ENCODE data around the gene HERC2. TPM values are rescaled to one million over a fixed set of nuclear protein-coding genes. Genes with fewer than 3 reads are reported as not detected.

HERC2 gene
- total RNA-seq, 4 donors from 2014 or later: 54.6 to 112 (median 100) TPM

GRCh38 chr15:28080386-28080785 lies 241.6 kb downstream of the HERC2 start:
- DNase-seq: no peak
- H3K4me3 ChIP-seq: no peak overlapping the region
- H3K27ac ChIP-seq: no peak overlapping the region
- H3K4me1 ChIP-seq: no peaks in the 10 kb centered on the region
- peaks cover 0 to 4% (median 0%) of the 10 kb centered on the region in 4 donors for H3K9me3 ChIP-seq
- H3K36me3 ChIP-seq: no peaks in the 10 kb centered on the region
- H3K27me3 ChIP-seq: no peaks in the 10 kb centered on the region
- TF ChIP-seq POLR2A (IDR thresholded peaks at IDR 0.05) (no peak), CTCF (IDR thresholded peaks at IDR 0.05) (no peak)

GRCh38 chr15:28079313-28079969 lies 242.5 kb downstream of the HERC2 start:
- H3K4me3 ChIP-seq: no peak overlapping the region
- H3K27ac ChIP-seq: no peak overlapping the region
- no peaks in the 10 kb centered on the region for H3K36me3 ChIP-seq
- no peaks in the 10 kb centered on the region for H3K27me3 ChIP-seq
- TF ChIP-seq POLR2A (IDR thresholded peaks at IDR 0.05) (no peak), CTCF (IDR thresholded peaks at IDR 0.05) (no peak)
- peaks cover 0 to 2% (median 0%) of the 10 kb centered on the region in 4 donors for H3K9me3 ChIP-seq
- no peaks in the 10 kb centered on the region for H3K4me1 ChIP-seq
- no peak for DNase-seq

- no peaks in the 10 kb centered on the region for H3K4me1 ChIP-seq
- no peaks in the 10 kb centered on the region for H3K27me3 ChIP-seq
- no peak overlapping the region for H3K27ac ChIP-seq
- no peaks in the 10 kb centered on the region for H3K9me3 ChIP-seq
- TF ChIP-seq POLR2A (IDR thresholded peaks at IDR 0.05) (no peak), CTCF (IDR thresholded peaks at IDR 0.05) (no peak)
- H3K4me3 ChIP-seq: no peak overlapping the region
- no peaks in the 10 kb centered on the region for H3K36me3 ChIP-seq
- DNase-seq: no peak
These were observed 243.7 kb downstream of the HERC2 start for GRCh38 chr15:28078191-28078719.

GRCh38 chr15:28075573-28075972 lies 246.4 kb downstream of the HERC2 start:
- TF ChIP-seq POLR2A (IDR thresholded peaks at IDR 0.05) (no peak), CTCF (IDR thresholded peaks at IDR 0.05) (no peak)
- DNase-seq: no peak
- no peak overlapping the region for H3K4me3 ChIP-seq
- no peaks in the 10 kb centered on the region for H3K27me3 ChIP-seq
- H3K27ac ChIP-seq: no peak overlapping the region
- H3K4me1 ChIP-seq: no peaks in the 10 kb centered on the region
- no peaks in the 10 kb centered on the region for H3K9me3 ChIP-seq
- H3K36me3 ChIP-seq: no peaks in the 10 kb centered on the region

- Histone ChIP-seq H3K36me3 (no peaks in the 10 kb centered on the region), H3K27ac (no peak overlapping the region), H3K27me3 (no peaks in the 10 kb centered on the region), H3K4me1 (no peaks in the 10 kb centered on the region), H3K9me3 (no peaks in the 10 kb centered on the region), H3K4me3 (no peak overlapping the region)
- TF ChIP-seq CTCF (IDR thresholded peaks at IDR 0.05) (no peak), POLR2A (IDR thresholded peaks at IDR 0.05) (no peak)
- no peak for DNase-seq
These were observed 253.0 kb downstream of the HERC2 start for GRCh38 chr15:28068930-28069329.
